ENCODE measurements around the gene PSAT1. TPM values are rescaled to one million over a fixed set of nuclear protein-coding genes. Genes with fewer than 3 reads are reported as not detected.

The PSAT1 gene
- total RNA-seq, 1 donor from 2014 or later, result 32.5 TPM

- H3K4me1 Mint-ChIP-seq, result peaks cover 1% of the 10 kb centered on the region
- TF ChIP-seq CTCF (IDR thresholded peaks at IDR 0.05; ENCODE audit: unreplicated experiment), result no peak
- H3K27me3 Mint-ChIP-seq (ENCODE audit: low read depth), result peaks cover 16% of the 10 kb centered on the region
- H3K4me3 Mint-ChIP-seq, result no peak overlapping the region
- H3K9me3 Mint-ChIP-seq, result no peaks in the 10 kb centered on the region
- H3K27ac Mint-ChIP-seq, result no peak overlapping the region
- no peak for DNase-seq (ENCODE audit: low spot score in 2 of 2, unreplicated experiment in 2 of 2)
- H3K36me3 Mint-ChIP-seq, result no peaks in the 10 kb centered on the region
Observed at GRCh38 chr9:78370991-78371390, 74.1 kb downstream of the PSAT1 start.

DNA sequence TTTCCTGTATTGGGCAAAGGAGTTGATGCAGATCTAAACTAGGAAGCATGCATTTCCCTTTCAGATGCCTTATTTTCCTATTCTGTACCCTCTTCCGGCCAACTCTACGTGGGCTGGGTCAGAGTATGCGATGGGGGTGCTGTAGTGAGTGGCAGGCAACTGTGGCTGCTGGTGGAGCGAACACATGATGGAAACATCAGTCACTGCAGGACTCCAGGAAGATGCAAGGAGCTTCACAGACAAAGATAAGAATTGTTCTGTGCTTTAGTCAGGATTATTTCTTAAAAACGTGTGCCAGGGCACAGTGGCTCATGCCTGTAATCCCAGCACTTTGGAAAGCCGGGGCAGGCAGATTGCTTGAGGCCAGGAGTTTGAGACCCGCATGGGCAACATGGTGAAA lies 75.1 kb downstream of the PSAT1 start:
- Mint-ChIP-seq H3K4me3 (no peak overlapping the region), H3K27me3 (ENCODE audit: low read depth) (peaks cover 16% of the 10 kb centered on the region), H3K9me3 (no peaks in the 10 kb centered on the region), H3K36me3 (no peaks in the 10 kb centered on the region), H3K4me1 (no peaks in the 10 kb centered on the region), H3K27ac (no peak overlapping the region)
- no peak for TF ChIP-seq CTCF (IDR thresholded peaks at IDR 0.05; ENCODE audit: unreplicated experiment)
- no peak for DNase-seq (ENCODE audit: low spot score in 2 of 2, unreplicated experiment in 2 of 2)

Other genes with a start within 250 kb of the PSAT1 start
- 39.3 to 40.9 TPM (median 39.7 TPM) in 3 replicates for gene CEP78, start 61.0 kb upstream of the PSAT1 start, total RNA-seq